WTC11 (cell line): ENCODE results near the gene VTI1A. TPM values are rescaled to one million over a fixed set of nuclear protein-coding genes. Genes with fewer than 3 reads are reported as not detected.

Source experiments
- ATAC-seq: fragments of 200-7000 bp; cut with Tn5 transposase; 2 replicates; pipeline ENCODE4 v1.10.0; 2021; ENCODE audit warnings: mild to moderate bottlenecking, moderate library complexity
- CTCF ChIA-PET: fragments of 300-600 bp; sonication (Branson Sonifier 250); formaldehyde crosslinking; loops from one replicate; lab custom pipeline; 2021; ENCODE audit warnings: antibody characterized with exemption; lab: Charles Lee
- POLR2A ChIA-PET: fragments of 350-600 bp; sonication (Branson Sonifier 250); formaldehyde crosslinking; loops from one replicate; lab custom pipeline; 2021; ENCODE audit warnings: antibody characterized with exemption; lab: Charles Lee
- DNase-seq: peaks from one replicate; pipeline ENCODE4 v3.0.0; 2021; ENCODE audit warnings: low spot score
- H3K27ac Mint-ChIP-seq: 2 replicates; pipeline ENCODE4 v1.8.0; 2021; ENCODE audit warnings: mixed read lengths
- H3K27me3 Mint-ChIP-seq: 2 replicates; pipeline ENCODE4 v1.8.0; 2021; ENCODE audit warnings: low read depth, mild to moderate bottlenecking, moderate library complexity, mixed read lengths
- H3K36me3 Mint-ChIP-seq: 2 replicates; pipeline ENCODE4 v1.8.0; 2021; ENCODE audit warnings: mixed read lengths
- H3K4me1 Mint-ChIP-seq: 2 replicates; pipeline ENCODE4 v1.8.0; 2022; ENCODE audit warnings: mixed read lengths
- H3K4me3 Mint-ChIP-seq: 2 replicates; pipeline ENCODE4 v1.8.0; 2021; ENCODE audit warnings: mild to moderate bottlenecking, moderate library complexity, mixed read lengths
- H3K9me3 Mint-ChIP-seq: 2 replicates; pipeline ENCODE4 v1.8.0; 2021; ENCODE audit warnings: mixed read lengths
- CBFB ChIP-seq: sonication (generic); formaldehyde crosslinking; IDR thresholded peaks from 2 replicates; pipeline ENCODE4 v1.8.1; 2022; ENCODE audit warnings: mild to moderate bottlenecking, low read depth, missing genetic modification reagents
- CREB1 ChIP-seq: sonication (generic); formaldehyde crosslinking; IDR thresholded peaks from 2 replicates; pipeline ENCODE4 v1.8.0; 2023; ENCODE audit warnings: mild to moderate bottlenecking, missing genetic modification reagents
- FOXK1 ChIP-seq: sonication (generic); formaldehyde crosslinking; IDR thresholded peaks from 2 replicates; pipeline ENCODE4 v1.8.0; 2022; ENCODE audit warnings: mild to moderate bottlenecking, moderate library complexity, missing genetic modification reagents
- FOXP1 ChIP-seq: sonication (generic); formaldehyde crosslinking; IDR thresholded peaks from 2 replicates; pipeline ENCODE4 v1.8.0; 2022; ENCODE audit warnings: missing genetic modification reagents, mild to moderate bottlenecking, moderate library complexity, borderline replicate concordance
- JAZF1 ChIP-seq: fragments of 250-450 bp; sonication (Bioruptor Pico); IDR thresholded peaks from 2 replicates; pipeline ENCODE4 v1.9.0; 2021; ENCODE audit warnings: moderate library complexity, mild to moderate bottlenecking, inconsistent platforms
- JUN ChIP-seq: sonication (generic); formaldehyde crosslinking; IDR thresholded peaks from 2 replicates; pipeline ENCODE4 v1.8.0; 2023; ENCODE audit warnings: mild to moderate bottlenecking, missing genetic modification reagents
- KAT7 ChIP-seq: sonication (generic); formaldehyde crosslinking; IDR thresholded peaks from 2 replicates; pipeline ENCODE4 v1.8.1; 2023; ENCODE audit warnings: missing genetic modification reagents, mild to moderate bottlenecking, borderline replicate concordance
- MXD4 ChIP-seq: fragments of 250-450 bp; sonication (Bioruptor Pico); IDR thresholded peaks from 2 replicates; pipeline ENCODE4 v1.8.0; 2021; ENCODE audit warnings: mild to moderate bottlenecking, moderate library complexity, borderline replicate concordance
- MYBL2 ChIP-seq: sonication (generic); formaldehyde crosslinking; IDR thresholded peaks from 2 replicates; pipeline ENCODE4 v1.8.1; 2023; ENCODE audit warnings: mild to moderate bottlenecking, moderate library complexity, missing genetic modification reagents
- NR2C2 ChIP-seq: sonication (generic); formaldehyde crosslinking; IDR thresholded peaks from 2 replicates; pipeline ENCODE4 v1.8.0; 2022; ENCODE audit warnings: mild to moderate bottlenecking, missing genetic modification reagents
- OVOL2 ChIP-seq: fragments of 250-450 bp; sonication (Bioruptor Pico); IDR thresholded peaks from 2 replicates; pipeline ENCODE4 v1.9.0; 2021; ENCODE audit warnings: mild to moderate bottlenecking, borderline replicate concordance
- SOX15 ChIP-seq: fragments of 250-450 bp; sonication (Bioruptor Pico); IDR thresholded peaks from 2 replicates; pipeline ENCODE4 v1.9.0; 2021; ENCODE audit warnings: mild to moderate bottlenecking
- TCF7 ChIP-seq: sonication (generic); formaldehyde crosslinking; IDR thresholded peaks from 2 replicates; pipeline ENCODE4 v1.8.0; 2022; ENCODE audit warnings: mild to moderate bottlenecking, low read depth, missing genetic modification reagents, moderate library complexity
- ZBTB21 ChIP-seq: sonication (generic); formaldehyde crosslinking; IDR thresholded peaks from 2 replicates; pipeline ENCODE4 v1.8.1; 2023; ENCODE audit warnings: mild to moderate bottlenecking, missing genetic modification reagents, borderline replicate concordance
- ZNF121 ChIP-seq: sonication (generic); formaldehyde crosslinking; IDR thresholded peaks from 2 replicates; pipeline ENCODE4 v1.8.0; 2023; ENCODE audit warnings: missing genetic modification reagents
- ZNF423 ChIP-seq: fragments of 250-450 bp; sonication (Bioruptor Pico); IDR thresholded peaks from 2 replicates; pipeline ENCODE4 v2.1.2; 2022; ENCODE audit warnings: mild to moderate bottlenecking, moderate library complexity
- total RNA-seq: library from RNA; stranded (reverse); gene quantifications from 3 replicates; pipeline ENCODE4 v1.2.3, GENCODE V29; 2021
- TF ChIP-seq, protein P1 (sequence below): sonication (generic); formaldehyde crosslinking; IDR thresholded peaks from 2 replicates; pipeline ENCODE4 v1.8.0; 2023; ENCODE audit warnings: missing genetic modification reagents
- TF ChIP-seq, protein P2 (sequence below): fragments of 250-450 bp; sonication (Bioruptor Pico); IDR thresholded peaks from 2 replicates; pipeline ENCODE4 v1.9.0; 2021; ENCODE audit warnings: moderate library complexity, mild to moderate bottlenecking, inconsistent platforms, borderline replicate concordance
- TF ChIP-seq, protein P3 (sequence below): sonication (generic); formaldehyde crosslinking; IDR thresholded peaks from 2 replicates; pipeline ENCODE4 v1.8.0; 2023; ENCODE audit warnings: missing genetic modification reagents, mild to moderate bottlenecking, borderline replicate concordance
- TF ChIP-seq, protein P4 (sequence below): sonication (generic); formaldehyde crosslinking; IDR thresholded peaks from 2 replicates; pipeline ENCODE4 v1.8.1; 2023; ENCODE audit warnings: mild to moderate bottlenecking, missing genetic modification reagents, moderate library complexity
- TF ChIP-seq, protein P5 (sequence below): sonication (generic); formaldehyde crosslinking; conservative IDR thresholded peaks from 2 replicates; pipeline ENCODE4 v1.8.1; 2022; ENCODE audit warnings: mild to moderate bottlenecking, missing genetic modification reagents
- TF ChIP-seq, protein P6 (sequence below): sonication (generic); formaldehyde crosslinking; IDR thresholded peaks from 2 replicates; pipeline ENCODE4 v1.8.0; 2022; ENCODE audit warnings: mild to moderate bottlenecking, missing genetic modification reagents
- TF ChIP-seq, protein P7 (sequence below): sonication (generic); formaldehyde crosslinking; IDR thresholded peaks from 2 replicates; pipeline ENCODE4 v1.8.1; 2023; ENCODE audit warnings: mild to moderate bottlenecking, moderate library complexity, missing genetic modification reagents
- TF ChIP-seq, protein P8 (sequence below): fragments of 250-450 bp; sonication (Bioruptor Pico); IDR thresholded peaks from 2 replicates; pipeline ENCODE4 v2.1.2; 2022; ENCODE audit warnings: mild to moderate bottlenecking, moderate library complexity

Gene VTI1A
- total RNA-seq, 1 experiment from 2014 or later, result 20.1 TPM

DNA sequence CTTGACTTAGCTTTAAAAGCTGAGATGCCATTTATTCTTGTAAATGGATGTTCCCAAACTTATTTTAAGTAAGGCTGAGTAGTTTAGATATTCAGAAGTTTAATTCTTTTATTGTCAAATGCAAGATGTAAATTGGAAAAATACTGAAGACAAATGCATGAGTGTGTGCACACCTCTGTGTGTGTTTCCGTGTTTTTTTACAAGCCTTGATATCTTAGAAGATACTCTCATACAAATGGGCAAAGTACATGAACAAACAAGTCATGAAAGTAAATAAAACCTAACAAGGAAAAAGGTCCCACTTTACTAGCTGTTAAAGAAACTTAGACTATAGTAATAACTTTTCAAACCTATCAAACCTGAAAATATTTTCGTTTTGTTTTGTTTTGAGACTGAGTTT, 44.1 kb upstream of the VTI1A start:
- H3K4me1 Mint-ChIP-seq, result no peaks in the 10 kb centered on the region
- no peaks in the 10 kb centered on the region for H3K36me3 Mint-ChIP-seq
- DNase-seq (no peak), ATAC-seq (no peak)
- 0 out of 2 replicates have a peak, but pooled peaks cover 3% of the 10 kb centered on the region for H3K27me3 Mint-ChIP-seq
- ChIA-PET CTCF (no interaction called here), POLR2A (no interaction called here)
- TF ChIP-seq JAZF1 (CRISPR knock-in tag) (no peak), FOXP1 (CRISPR knock-in tag) (no peak), TCF7 (CRISPR knock-in tag) (no peak), ZBTB21 (no peak), JUN (no peak), MXD4 (no peak), KAT7 (CRISPR knock-in tag) (no peak), NR2C2 (CRISPR knock-in tag) (no peak), ZNF423 (CRISPR knock-in tag) (no peak), CREB1 (CRISPR knock-in tag) (no peak)
- TF ChIP-seq, protein P1, sequence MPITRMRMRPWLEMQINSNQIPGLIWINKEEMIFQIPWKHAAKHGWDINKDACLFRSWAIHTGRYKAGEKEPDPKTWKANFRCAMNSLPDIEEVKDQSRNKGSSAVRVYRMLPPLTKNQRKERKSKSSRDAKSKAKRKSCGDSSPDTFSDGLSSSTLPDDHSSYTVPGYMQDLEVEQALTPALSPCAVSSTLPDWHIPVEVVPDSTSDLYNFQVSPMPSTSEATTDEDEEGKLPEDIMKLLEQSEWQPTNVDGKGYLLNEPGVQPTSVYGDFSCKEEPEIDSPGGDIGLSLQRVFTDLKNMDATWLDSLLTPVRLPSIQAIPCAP, result no peak
- TF ChIP-seq, protein P2, sequence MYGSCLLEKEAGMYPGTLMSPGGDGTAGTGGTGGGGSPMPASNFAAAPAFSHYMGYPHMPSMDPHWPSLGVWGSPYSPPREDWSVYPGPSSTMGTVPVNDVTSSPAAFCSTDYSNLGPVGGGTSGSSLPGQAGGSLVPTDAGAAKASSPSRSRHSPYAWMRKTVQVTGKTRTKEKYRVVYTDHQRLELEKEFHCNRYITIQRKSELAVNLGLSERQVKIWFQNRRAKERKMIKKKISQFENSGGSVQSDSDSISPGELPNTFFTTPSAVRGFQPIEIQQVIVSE (CRISPR knock-in tag), result no peak
- TF ChIP-seq, protein P3, sequence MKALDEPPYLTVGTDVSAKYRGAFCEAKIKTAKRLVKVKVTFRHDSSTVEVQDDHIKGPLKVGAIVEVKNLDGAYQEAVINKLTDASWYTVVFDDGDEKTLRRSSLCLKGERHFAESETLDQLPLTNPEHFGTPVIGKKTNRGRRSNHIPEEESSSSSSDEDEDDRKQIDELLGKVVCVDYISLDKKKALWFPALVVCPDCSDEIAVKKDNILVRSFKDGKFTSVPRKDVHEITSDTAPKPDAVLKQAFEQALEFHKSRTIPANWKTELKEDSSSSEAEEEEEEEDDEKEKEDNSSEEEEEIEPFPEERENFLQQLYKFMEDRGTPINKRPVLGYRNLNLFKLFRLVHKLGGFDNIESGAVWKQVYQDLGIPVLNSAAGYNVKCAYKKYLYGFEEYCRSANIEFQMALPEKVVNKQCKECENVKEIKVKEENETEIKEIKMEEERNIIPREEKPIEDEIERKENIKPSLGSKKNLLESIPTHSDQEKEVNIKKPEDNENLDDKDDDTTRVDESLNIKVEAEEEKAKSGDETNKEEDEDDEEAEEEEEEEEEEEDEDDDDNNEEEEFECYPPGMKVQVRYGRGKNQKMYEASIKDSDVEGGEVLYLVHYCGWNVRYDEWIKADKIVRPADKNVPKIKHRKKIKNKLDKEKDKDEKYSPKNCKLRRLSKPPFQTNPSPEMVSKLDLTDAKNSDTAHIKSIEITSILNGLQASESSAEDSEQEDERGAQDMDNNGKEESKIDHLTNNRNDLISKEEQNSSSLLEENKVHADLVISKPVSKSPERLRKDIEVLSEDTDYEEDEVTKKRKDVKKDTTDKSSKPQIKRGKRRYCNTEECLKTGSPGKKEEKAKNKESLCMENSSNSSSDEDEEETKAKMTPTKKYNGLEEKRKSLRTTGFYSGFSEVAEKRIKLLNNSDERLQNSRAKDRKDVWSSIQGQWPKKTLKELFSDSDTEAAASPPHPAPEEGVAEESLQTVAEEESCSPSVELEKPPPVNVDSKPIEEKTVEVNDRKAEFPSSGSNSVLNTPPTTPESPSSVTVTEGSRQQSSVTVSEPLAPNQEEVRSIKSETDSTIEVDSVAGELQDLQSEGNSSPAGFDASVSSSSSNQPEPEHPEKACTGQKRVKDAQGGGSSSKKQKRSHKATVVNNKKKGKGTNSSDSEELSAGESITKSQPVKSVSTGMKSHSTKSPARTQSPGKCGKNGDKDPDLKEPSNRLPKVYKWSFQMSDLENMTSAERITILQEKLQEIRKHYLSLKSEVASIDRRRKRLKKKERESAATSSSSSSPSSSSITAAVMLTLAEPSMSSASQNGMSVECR (CRISPR knock-in tag), result no peak
- TF ChIP-seq, protein P4, sequence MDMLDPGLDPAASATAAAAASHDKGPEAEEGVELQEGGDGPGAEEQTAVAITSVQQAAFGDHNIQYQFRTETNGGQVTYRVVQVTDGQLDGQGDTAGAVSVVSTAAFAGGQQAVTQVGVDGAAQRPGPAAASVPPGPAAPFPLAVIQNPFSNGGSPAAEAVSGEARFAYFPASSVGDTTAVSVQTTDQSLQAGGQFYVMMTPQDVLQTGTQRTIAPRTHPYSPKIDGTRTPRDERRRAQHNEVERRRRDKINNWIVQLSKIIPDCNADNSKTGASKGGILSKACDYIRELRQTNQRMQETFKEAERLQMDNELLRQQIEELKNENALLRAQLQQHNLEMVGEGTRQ (CRISPR knock-in tag), result no peak
- TF ChIP-seq, protein P5, sequence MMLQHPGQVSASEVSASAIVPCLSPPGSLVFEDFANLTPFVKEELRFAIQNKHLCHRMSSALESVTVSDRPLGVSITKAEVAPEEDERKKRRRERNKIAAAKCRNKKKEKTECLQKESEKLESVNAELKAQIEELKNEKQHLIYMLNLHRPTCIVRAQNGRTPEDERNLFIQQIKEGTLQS, result no peak
- TF ChIP-seq, protein P6, sequence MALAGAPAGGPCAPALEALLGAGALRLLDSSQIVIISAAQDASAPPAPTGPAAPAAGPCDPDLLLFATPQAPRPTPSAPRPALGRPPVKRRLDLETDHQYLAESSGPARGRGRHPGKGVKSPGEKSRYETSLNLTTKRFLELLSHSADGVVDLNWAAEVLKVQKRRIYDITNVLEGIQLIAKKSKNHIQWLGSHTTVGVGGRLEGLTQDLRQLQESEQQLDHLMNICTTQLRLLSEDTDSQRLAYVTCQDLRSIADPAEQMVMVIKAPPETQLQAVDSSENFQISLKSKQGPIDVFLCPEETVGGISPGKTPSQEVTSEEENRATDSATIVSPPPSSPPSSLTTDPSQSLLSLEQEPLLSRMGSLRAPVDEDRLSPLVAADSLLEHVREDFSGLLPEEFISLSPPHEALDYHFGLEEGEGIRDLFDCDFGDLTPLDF (CRISPR knock-in tag), result no peak
- H3K27ac Mint-ChIP-seq, result no peak overlapping the region
- peaks cover 5% of the 10 kb centered on the region for H3K9me3 Mint-ChIP-seq
- no peak overlapping the region for H3K4me3 Mint-ChIP-seq

DNA sequence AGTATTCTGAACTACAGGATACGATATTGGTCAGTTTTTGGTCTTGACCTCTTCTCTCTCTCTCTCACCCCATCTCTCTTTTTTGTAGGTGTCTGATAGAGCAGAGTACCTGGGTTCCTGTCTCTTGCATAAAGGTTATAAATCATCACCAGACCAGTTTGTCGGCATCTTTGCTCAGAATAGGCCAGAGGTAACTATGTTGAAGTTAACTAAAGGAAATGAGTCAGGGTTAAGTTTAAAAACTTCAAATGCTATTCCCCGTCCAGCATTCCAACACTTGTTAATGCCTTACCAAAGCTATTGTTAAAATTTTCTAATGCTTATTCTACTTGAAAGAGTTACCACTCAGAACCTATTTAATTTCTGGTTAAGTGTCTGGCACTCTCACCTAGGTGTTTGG, 42.4 kb upstream of the VTI1A start:
- Mint-ChIP-seq H3K4me1 (no peaks in the 10 kb centered on the region), H3K4me3 (no peak overlapping the region), H3K27me3 (peaks cover 6% of the 10 kb centered on the region; the same call in 1 of the 2 replicates), H3K36me3 (no peaks in the 10 kb centered on the region), H3K9me3 (peaks cover 5% of the 10 kb centered on the region), H3K27ac (no peak overlapping the region)
- ChIA-PET CTCF (no interaction called here), POLR2A (no interaction called here)
- no peak for ATAC-seq
- DNase-seq, result no peak
- TF ChIP-seq, protein P7, sequence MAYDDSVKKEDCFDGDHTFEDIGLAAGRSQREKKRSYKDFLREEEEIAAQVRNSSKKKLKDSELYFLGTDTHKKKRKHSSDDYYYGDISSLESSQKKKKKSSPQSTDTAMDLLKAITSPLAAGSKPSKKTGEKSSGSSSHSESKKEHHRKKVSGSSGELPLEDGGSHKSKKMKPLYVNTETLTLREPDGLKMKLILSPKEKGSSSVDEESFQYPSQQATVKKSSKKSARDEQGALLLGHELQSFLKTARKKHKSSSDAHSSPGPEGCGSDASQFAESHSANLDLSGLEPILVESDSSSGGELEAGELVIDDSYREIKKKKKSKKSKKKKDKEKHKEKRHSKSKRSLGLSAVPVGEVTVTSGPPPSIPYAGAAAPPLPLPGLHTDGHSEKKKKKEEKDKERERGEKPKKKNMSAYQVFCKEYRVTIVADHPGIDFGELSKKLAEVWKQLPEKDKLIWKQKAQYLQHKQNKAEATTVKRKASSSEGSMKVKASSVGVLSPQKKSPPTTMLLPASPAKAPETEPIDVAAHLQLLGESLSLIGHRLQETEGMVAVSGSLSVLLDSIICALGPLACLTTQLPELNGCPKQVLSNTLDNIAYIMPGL (CRISPR knock-in tag), result no peak
- TF ChIP-seq CBFB (CRISPR knock-in tag) (no peak), OVOL2 (CRISPR knock-in tag) (no peak), MYBL2 (CRISPR knock-in tag) (no peak), ZNF121 (CRISPR knock-in tag) (no peak), FOXK1 (CRISPR knock-in tag) (no peak), SOX15 (CRISPR knock-in tag) (no peak)
- TF ChIP-seq, protein P6 (CRISPR knock-in tag), result no peak
- TF ChIP-seq, protein P8, sequence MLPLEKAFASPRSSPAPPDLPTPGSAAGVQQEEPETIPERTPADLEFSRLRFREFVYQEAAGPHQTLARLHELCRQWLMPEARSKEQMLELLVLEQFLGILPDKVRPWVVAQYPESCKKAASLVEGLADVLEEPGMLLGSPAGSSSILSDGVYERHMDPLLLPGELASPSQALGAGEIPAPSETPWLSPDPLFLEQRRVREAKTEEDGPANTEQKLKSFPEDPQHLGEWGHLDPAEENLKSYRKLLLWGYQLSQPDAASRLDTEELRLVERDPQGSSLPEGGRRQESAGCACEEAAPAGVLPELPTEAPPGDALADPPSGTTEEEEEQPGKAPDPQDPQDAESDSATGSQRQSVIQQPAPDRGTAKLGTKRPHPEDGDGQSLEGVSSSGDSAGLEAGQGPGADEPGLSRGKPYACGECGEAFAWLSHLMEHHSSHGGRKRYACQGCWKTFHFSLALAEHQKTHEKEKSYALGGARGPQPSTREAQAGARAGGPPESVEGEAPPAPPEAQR (CRISPR knock-in tag), result no peak
